ENCODE measurements around the gene CXXC5. TPM values are rescaled to one million over a fixed set of nuclear protein-coding genes. Genes with fewer than 3 reads are reported as not detected.

Gene CXXC5
- total and polyA plus RNA-seq, 9 of the 15 experiments (the other 6 are each of a cell fraction or from before 2014, with no cell fraction given), result 1.9 to 123 (median 45.8) TPM

DNA sequence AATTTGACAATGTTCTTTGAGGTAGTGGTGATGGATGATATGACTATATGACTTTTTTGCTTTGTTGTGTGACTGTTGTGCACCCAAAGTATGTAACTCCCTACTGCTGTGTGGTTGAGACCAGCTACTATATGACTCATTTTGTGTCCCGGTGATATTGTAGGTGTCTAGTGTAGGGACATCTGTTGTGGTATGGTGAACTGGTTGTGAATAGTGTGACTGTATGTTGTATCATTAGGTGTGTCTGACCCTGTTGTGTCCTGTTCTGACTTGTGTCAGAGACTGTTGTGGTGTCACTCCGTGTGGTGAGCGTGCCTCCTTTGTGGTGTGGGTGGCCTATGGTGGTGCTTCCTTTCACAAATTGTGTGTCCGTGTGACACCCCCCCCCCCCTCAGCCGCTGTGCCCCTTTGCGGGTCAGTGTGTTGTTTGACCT is 11.2 kb upstream of the CXXC5 start (continued):
- TF ChIP-seq CCAR2 (IDR thresholded peaks at IDR 0.05; ENCODE audit: low read depth, low read length) (no peak), TAF7 (tag; IDR thresholded peaks at IDR 0.05) (0 out of 2 replicates have a peak, but pooled peaks have one; percentile 26), ELF4 (CRISPR knock-in tag; IDR thresholded peaks at IDR 0.05) (no peak), BCOR (IDR thresholded peaks at IDR 0.05) (peak; percentile 7; the same call in 1 of the 2 replicates), XRCC3 (IDR thresholded peaks at IDR 0.05) (no peak), BHLHE40 (IDR thresholded peaks at IDR 0.05; ENCODE audit: low read length) (no peak), ZNF644 (tag; IDR thresholded peaks at IDR 0.05; ENCODE audit: low read depth) (no peak), NR2F6 (CRISPR knock-in tag; IDR thresholded peaks at IDR 0.05) (no peak), MIER1 (IDR thresholded peaks at IDR 0.05; ENCODE audit: low read depth) (peak; percentile 76; the same call in 1 of the 2 replicates), SMARCA4 (IDR thresholded peaks at IDR 0.05) (peak; percentile 39), DPF2 (IDR thresholded peaks at IDR 0.05) (peak; percentile 38), ZNF224 (CRISPR knock-in tag; IDR thresholded peaks at IDR 0.05) (no peak), TOE1 (IDR thresholded peaks at IDR 0.05; ENCODE audit: borderline replicate concordance) (no peak), TOE1 (CRISPR knock-in tag; IDR thresholded peaks at IDR 0.05; ENCODE audit: borderline replicate concordance, low read depth) (no peak; the same call in 1 of the 2 replicates), ZNF197 (CRISPR knock-in tag; IDR thresholded peaks at IDR 0.05; ENCODE audit: low read depth) (no peak), HDGF (IDR thresholded peaks at IDR 0.05) (peak; percentile 81; the same call in 1 of the 2 replicates), ELF2 (CRISPR knock-in tag; IDR thresholded peaks at IDR 0.05) (no peak), HMGN3 (IDR thresholded peaks at IDR 0.05; ENCODE audit: borderline replicate concordance, extremely low read depth, insufficient read length, low read depth, low read length) (no peak), CHCHD3 (CRISPR knock-in tag; IDR thresholded peaks at IDR 0.05) (no peak)
- TF ChIP-seq, protein P1, sequence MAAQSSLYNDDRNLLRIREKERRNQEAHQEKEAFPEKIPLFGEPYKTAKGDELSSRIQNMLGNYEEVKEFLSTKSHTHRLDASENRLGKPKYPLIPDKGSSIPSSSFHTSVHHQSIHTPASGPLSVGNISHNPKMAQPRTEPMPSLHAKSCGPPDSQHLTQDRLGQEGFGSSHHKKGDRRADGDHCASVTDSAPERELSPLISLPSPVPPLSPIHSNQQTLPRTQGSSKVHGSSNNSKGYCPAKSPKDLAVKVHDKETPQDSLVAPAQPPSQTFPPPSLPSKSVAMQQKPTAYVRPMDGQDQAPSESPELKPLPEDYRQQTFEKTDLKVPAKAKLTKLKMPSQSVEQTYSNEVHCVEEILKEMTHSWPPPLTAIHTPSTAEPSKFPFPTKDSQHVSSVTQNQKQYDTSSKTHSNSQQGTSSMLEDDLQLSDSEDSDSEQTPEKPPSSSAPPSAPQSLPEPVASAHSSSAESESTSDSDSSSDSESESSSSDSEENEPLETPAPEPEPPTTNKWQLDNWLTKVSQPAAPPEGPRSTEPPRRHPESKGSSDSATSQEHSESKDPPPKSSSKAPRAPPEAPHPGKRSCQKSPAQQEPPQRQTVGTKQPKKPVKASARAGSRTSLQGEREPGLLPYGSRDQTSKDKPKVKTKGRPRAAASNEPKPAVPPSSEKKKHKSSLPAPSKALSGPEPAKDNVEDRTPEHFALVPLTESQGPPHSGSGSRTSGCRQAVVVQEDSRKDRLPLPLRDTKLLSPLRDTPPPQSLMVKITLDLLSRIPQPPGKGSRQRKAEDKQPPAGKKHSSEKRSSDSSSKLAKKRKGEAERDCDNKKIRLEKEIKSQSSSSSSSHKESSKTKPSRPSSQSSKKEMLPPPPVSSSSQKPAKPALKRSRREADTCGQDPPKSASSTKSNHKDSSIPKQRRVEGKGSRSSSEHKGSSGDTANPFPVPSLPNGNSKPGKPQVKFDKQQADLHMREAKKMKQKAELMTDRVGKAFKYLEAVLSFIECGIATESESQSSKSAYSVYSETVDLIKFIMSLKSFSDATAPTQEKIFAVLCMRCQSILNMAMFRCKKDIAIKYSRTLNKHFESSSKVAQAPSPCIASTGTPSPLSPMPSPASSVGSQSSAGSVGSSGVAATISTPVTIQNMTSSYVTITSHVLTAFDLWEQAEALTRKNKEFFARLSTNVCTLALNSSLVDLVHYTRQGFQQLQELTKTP (IDR thresholded peaks at IDR 0.05; ENCODE audit: low read depth in 1 of 2, partially characterized antibody in 2 of 2), result peak in 1 of 2 experiments; percentile 38
- TF ChIP-seq, protein P2, sequence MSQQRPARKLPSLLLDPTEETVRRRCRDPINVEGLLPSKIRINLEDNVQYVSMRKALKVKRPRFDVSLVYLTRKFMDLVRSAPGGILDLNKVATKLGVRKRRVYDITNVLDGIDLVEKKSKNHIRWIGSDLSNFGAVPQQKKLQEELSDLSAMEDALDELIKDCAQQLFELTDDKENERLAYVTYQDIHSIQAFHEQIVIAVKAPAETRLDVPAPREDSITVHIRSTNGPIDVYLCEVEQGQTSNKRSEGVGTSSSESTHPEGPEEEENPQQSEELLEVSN (IDR thresholded peaks at IDR 0.05; ENCODE audit: borderline replicate concordance in 1 of 2, extremely low read depth in 1 of 2, insufficient read depth in 1 of 2, insufficient read length in 1 of 2, low read depth in 1 of 2, low read length in 1 of 2, poor library complexity in 1 of 2, severe bottlenecking in 1 of 2), result no peak
- TF ChIP-seq, protein P3, sequence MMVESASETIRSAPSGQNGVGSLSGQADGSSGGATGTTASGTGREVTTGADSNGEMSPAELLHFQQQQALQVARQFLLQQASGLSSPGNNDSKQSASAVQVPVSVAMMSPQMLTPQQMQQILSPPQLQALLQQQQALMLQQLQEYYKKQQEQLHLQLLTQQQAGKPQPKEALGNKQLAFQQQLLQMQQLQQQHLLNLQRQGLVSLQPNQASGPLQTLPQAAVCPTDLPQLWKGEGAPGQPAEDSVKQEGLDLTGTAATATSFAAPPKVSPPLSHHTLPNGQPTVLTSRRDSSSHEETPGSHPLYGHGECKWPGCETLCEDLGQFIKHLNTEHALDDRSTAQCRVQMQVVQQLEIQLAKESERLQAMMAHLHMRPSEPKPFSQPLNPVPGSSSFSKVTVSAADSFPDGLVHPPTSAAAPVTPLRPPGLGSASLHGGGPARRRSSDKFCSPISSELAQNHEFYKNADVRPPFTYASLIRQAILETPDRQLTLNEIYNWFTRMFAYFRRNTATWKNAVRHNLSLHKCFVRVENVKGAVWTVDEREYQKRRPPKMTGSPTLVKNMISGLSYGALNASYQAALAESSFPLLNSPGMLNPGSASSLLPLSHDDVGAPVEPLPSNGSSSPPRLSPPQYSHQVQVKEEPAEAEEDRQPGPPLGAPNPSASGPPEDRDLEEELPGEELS (CRISPR knock-in tag; IDR thresholded peaks at IDR 0.05; ENCODE audit: borderline replicate concordance), result no peak
- TF ChIP-seq, protein P4, sequence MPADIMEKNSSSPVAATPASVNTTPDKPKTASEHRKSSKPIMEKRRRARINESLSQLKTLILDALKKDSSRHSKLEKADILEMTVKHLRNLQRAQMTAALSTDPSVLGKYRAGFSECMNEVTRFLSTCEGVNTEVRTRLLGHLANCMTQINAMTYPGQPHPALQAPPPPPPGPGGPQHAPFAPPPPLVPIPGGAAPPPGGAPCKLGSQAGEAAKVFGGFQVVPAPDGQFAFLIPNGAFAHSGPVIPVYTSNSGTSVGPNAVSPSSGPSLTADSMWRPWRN (IDR thresholded peaks at IDR 0.05; ENCODE audit: low read depth), result no peak

Data from K562 (cell line).